Lower leg skin (tissue), 3 donors: ENCODE data around the gene STK24.

ENCODE experiments used
- POLR2A ChIP-seq, 2 donors: fragments of 450-650 bp; IDR thresholded peaks; one replicate each; pipeline ENCODE4 v1.6.1; 2016 to 2017; ENCODE audit warnings: antibody characterized with exemption in 2 of 2, mild to moderate bottlenecking in 1 of 2, moderate library complexity in 1 of 2
- TF ChIP-seq, protein P1 (sequence below), 3 donors: fragments of 450-650 bp; IDR thresholded peaks; one replicate each; pipeline ENCODE4 v1.5.1; 2016; ENCODE audit warnings: antibody characterized with exemption in 3 of 3, mild to moderate bottlenecking in 3 of 3, moderate library complexity in 2 of 3

DNA sequence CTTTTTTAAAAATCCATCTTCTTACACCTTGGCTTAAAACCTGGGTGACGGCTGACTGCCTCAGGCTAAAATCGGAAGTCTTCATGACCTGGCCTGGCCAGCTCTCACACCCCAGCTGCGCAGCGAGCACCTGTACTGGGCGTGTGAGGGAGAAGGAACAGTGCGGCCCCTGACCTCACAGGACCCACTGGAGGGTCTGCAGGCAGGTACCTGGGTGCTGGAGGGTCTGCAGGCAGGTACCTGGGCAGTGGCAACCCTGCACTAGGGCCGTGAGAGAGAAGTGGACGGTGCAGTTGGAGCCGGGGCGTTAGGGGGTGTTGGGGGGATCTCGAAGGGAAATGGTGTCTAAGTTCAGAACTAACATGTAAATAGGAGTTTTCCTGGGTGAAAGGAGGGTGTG is 144.3 kb downstream of the STK24 start:
- TF ChIP-seq, protein P1, sequence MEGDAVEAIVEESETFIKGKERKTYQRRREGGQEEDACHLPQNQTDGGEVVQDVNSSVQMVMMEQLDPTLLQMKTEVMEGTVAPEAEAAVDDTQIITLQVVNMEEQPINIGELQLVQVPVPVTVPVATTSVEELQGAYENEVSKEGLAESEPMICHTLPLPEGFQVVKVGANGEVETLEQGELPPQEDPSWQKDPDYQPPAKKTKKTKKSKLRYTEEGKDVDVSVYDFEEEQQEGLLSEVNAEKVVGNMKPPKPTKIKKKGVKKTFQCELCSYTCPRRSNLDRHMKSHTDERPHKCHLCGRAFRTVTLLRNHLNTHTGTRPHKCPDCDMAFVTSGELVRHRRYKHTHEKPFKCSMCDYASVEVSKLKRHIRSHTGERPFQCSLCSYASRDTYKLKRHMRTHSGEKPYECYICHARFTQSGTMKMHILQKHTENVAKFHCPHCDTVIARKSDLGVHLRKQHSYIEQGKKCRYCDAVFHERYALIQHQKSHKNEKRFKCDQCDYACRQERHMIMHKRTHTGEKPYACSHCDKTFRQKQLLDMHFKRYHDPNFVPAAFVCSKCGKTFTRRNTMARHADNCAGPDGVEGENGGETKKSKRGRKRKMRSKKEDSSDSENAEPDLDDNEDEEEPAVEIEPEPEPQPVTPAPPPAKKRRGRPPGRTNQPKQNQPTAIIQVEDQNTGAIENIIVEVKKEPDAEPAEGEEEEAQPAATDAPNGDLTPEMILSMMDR (IDR thresholded peaks at IDR 0.05): no peak
- TF ChIP-seq POLR2A (IDR thresholded peaks at IDR 0.05): no peak
